Adrenal gland (tissue), 5 donors: ENCODE measurements around the gene EXD3.

Experiments used
- POLR2A ChIP-seq, 2 donors: fragments of 450-650 bp; IDR thresholded peaks; one replicate each; pipeline ENCODE4 v1.6.1; 2017; ENCODE audit warnings: antibody characterized with exemption in 2 of 2, mild to moderate bottlenecking in 2 of 2, moderate library complexity in 1 of 2
- TF ChIP-seq, protein P1 (sequence below), 6 experiments: fragments of 450-650 bp in 4 of 6; fragments of 200-600 bp in 2 of 6; sonication (generic) in 1 of 6; IDR thresholded peaks; 1 replicate in 5 of 6; 2 replicates in 1 of 6; pipeline versions ENCODE4 v1.5.1 to v1.8.0; 2016 to 2021; ENCODE audit warnings: antibody characterized with exemption in 6 of 6, mild to moderate bottlenecking in 2 of 6, moderate library complexity in 1 of 6
- donor health status: DM: no; HTN: no; CAD: no.

DNA sequence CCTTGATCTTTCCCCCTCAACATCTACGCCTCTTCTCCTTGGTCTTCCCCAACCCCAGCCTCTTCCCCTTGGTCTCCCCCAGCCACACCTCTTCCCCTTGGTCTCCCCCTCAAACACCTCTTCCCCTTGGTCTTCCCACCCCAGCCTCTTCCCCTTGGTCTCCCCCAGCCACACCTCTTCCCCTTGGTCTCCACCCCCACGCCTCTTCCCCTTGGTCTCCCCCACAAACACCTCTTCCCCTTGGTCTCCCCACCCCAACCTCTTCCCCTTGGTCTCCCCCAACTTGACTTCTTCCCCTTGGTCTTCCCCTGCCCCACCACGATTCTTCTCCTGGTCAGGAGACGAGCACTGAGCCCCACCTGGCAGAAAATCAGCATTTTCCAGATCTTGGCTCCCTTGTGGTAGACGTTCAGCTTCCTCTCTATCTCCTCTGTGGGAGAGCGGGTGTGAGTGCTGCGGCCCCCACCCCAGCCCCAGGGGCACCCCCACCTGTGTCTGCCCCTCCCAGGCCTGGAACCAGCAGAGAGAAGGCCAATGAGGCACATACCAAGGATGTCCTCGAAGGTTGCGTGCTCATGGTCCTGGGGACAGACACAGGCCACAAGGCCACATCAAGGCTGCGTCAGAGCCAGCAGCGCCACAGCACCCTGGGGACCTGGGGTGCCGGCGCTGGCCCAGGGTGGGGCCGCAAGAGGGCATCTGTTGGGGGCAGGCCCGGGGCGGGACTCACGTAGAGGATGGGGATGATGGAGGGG lies 29.2 kb upstream of the EXD3 start:
- no peak for TF ChIP-seq POLR2A (IDR thresholded peaks at IDR 0.05)
- TF ChIP-seq, protein P1, sequence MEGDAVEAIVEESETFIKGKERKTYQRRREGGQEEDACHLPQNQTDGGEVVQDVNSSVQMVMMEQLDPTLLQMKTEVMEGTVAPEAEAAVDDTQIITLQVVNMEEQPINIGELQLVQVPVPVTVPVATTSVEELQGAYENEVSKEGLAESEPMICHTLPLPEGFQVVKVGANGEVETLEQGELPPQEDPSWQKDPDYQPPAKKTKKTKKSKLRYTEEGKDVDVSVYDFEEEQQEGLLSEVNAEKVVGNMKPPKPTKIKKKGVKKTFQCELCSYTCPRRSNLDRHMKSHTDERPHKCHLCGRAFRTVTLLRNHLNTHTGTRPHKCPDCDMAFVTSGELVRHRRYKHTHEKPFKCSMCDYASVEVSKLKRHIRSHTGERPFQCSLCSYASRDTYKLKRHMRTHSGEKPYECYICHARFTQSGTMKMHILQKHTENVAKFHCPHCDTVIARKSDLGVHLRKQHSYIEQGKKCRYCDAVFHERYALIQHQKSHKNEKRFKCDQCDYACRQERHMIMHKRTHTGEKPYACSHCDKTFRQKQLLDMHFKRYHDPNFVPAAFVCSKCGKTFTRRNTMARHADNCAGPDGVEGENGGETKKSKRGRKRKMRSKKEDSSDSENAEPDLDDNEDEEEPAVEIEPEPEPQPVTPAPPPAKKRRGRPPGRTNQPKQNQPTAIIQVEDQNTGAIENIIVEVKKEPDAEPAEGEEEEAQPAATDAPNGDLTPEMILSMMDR (IDR thresholded peaks at IDR 0.05) = no peak
